CD4-positive, alpha-beta T cell treated with Interleukin-6 at 100 ng/mL for 8 hours (primary cell): ENCODE results near the gene KCNJ12.
"Not testable (repeated sequence)": the region's sequence is repeated elsewhere in the genome, so short reads cannot be mapped to it uniquely, and the experiment has no call there.

Source experiments
- DNase-seq: peaks from one replicate; pipeline ENCODE4 v3.0.0-alpha.2; 2020; ENCODE audit warnings: mixed read lengths, low spot score

KCNJ12 gene

DNA sequence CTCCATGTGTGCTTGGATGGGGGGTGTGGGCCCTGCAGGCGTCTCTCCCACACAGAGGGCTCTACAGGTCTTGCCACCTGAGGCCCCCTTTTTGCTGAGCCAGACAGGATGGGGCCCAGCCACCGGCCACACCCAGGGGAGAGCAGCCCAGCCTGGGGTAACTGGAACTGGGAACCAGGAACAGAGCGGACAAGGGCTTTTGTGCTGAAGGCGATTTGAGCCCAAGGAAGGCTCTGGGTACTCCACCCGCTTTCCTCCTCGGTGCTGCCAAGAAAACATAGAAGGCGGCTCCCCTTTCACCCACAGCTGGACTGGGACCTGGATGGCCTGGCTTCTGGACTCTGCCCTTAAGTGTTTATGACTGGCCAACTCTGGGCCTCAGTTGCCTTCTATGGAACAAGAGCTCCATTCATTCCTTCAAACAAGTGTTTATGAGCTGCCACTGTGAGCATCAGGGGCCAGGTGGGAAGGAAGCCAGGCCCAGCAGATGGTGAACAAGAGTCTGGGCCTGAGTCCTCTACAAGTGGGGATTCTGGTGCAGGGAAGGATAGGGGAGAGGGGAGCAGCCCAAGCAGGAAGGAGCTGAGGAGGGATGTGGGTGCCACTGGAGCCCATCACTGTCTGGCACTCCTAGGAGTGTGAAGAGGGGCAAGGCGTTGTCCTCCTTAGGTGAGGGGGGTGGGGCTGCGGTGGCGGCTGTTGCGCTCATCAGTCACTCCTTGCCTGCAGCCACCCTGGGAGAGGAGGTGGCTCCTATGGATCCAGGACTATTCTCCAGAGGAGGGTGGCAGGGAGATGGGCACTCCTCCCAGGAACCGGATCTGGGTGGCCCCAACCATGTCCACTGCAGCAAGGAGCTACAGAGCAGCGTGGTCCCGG, 46.4 kb downstream of the KCNJ12 start:
- DNase-seq = not testable (repeated sequence)

DNA sequence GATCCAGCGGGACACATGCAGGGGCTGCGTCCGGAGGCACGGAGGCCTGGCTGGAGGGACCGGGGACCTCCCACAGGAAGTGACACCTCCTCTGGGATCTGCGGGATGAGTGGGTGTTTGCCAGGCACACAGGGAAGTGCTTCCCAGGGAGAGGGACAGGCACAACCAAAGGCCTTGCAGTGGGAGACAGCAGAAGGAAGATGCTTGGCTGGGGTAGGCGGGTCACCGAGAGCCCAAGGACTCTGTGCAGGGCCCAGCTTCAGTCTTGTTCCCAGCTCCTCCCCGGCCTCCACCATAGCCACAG, 47.0 kb downstream of the KCNJ12 start:
- DNase-seq = not testable (repeated sequence)

DNA sequence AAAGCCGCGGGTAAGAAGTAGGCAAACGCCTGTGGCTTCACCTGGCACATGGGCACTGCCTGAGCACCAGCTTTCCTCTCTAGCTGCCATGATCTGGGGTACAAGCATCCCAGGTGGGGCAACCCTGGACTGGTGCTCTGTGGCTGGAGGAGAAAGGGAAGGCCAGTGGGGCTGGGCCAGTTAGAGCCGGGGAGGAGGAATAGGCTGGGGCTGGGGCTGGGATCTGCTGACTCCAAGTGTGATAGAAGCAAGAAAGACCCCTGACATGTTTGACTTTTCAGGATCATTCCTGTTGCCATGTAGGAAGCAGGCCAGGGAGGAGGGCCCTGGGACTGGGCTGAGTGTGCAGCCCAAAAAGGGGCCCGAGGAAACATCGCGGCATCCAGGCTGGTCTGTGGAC, 48.5 kb downstream of the KCNJ12 start:
- DNase-seq = not testable (repeated sequence)

DNA sequence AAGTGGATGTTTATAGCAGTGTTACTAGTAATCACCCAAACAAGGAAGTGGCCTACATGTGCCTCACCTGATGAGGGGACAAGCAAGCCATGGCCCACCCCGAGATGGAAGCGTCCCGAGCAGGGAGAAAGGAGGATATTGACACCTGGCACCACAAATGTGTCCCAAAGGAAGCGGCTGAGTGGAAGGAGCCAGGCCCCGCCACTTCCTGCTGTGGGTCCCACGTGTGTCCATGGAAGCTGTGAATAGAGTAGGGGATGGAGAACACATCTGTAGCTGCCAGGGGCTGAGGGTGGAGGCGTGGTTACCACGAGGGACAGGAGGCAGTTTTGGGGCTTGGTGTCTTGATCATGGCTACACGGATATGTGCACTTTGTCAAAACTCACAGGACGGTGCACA, 49.2 kb downstream of the KCNJ12 start:
- no peak for DNase-seq

DNA sequence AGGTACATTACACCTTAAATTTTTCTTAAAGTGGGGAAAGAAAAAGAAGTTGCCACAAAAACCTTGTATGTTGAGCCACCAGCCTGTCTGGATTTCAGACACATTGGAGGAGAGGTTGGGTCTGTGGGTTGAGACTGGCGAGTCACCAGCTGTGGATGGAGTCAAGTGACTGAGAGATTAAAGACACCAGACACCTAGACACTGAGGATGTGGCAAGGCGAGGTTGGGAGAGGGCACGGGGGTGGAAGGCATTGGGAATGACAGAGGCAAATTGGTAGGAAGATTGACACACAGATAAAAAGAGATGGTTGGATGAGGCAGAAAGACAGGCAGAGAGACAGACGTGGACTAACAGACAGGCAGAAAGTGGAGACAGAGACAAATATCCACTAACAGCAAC, 49.6 kb downstream of the KCNJ12 start:
- DNase-seq = no peak

DNA sequence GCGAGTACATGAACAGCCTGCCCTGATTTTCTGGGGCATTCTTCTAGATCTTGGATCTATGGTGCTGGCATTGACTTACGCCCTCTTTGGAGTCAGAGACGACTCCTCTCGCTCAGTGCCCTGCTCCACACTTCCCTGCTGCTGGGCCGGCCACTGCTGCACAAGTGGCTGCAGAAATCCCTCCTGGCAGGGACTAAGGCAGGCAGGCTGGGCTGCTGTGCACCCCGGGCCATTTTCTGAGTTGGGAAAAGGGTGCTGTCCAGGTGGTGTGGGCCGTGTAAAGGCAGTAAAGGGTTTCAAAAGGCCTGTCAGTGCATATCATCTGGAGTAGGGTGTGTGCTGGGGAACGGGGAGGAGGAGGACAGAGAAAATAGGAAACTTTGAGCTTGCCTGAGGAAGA, 50.1 kb downstream of the KCNJ12 start:
- DNase-seq = not testable (repeated sequence)

DNA sequence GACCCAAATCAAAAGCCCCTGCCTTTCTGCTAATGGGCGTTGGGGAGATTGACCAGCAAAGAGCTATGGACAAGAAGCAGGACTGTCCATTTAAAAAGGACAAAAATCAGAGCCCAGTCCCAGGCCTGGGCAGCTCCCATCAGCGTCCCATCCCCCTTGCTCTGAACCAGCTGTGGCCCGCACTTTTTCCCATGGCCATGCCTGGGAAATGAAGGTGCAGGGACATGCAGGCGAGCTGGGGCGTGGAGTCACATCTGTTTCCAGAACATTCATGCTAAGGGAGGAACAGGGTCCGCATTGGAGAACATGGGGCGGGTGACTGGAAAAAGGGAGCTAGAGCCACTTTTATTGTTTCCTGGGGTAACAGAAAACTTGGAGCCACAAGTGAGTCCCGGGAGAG, 50.7 kb downstream of the KCNJ12 start:
- DNase-seq = not testable (repeated sequence)

DNA sequence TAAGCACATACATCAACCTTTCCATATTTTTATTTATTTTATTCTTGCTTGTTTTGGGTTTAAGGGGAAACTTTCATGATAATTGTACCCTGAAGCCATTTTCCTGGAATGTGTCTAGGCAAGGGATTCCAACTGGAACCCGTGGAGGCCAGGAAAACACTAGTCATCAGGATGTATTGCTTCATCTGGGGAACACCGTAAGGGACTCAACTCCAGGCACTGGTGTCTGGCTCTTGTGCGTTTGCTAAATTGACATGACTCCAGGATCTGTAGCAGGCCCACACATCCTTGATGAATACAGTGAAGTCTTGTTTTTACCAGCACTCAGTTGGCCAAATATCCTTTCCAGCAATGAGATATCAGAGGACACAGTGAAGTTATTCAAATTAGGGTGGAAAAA, 51.6 kb downstream of the KCNJ12 start:
- DNase-seq = not testable (repeated sequence)

DNA sequence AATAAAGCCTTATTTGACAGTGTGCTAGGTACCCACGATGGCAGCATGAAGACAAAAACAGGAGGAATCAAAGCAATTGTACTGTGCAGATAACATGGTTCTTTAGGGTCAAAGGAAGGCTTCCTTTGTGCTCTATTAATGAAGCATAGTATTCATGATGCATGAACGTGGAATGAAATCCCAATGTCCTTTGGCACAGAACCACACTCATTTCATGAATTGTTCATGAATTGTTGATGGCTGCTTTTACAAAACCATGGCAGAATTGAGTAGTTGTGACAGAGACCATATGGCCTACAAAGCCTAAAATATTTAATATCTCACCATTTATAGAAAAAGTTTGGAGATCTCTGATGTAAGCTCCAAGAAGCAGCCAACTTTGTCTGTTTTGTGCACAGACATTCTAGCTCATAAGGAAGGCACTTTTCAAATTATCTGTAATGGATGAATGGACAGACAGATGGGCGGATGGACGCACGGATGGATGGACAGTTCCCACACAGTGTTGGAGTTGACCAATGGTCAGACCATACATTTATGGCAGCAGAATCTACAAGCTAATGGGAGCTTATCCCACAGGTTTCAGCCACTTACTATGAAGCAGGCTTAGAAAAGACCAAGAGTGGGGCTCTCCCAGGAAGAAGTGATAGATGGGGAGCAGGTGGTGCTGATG, 52.7 kb downstream of the KCNJ12 start:
- not testable (repeated sequence) for DNase-seq

DNA sequence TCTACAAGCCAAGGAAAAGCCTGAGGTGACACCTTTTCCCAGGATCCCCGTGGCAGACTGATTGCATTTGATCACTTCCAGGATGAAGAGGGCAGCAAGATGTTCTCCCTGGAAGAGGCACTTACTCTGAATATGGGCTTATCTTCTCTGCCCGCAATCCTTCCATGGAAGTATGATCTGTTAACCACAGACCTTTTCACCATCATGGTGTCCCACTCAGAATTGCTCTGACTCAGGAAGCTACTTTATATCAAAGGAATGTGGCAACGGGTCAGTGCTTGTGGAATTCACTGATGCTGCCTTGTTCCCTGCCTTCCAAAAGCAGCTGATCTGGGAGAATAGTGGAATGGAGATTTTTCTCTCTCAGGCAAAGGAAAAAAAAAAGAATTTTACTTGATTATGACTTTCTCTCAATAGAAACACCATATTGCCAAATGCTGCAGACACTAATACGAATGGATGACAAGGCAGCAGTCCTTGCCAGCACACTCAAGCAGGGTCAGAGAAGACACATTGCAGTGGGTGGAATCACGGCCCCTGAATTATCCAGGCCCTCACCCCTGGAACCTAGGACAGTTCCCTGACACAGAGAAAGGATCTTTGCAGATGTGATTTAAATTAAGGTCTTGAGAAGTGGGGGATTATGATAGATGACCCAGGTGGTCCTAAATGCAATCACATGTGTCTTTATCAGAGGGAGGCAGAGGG, 53.9 kb downstream of the KCNJ12 start:
- not testable (repeated sequence) for DNase-seq

DNA sequence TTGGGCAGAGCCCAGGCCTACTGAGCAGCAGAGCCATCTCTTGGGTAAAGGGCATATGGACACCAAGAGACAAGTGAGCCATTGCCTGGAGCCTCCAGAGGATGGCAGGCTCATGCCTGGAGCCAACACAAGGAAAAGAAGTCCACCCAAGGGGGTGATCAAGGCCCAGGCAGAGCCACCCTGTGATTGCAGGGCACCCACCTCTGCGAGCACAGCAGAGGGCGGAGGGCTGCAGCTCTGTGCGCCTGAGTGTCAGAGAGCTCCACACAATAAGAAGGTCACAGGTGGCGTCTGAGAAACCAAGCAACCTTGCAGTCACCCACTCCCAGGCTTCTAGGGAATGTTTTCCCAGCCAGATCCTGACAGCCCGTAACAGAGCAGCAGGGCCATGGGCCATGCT, 57.8 kb downstream of the KCNJ12 start:
- DNase-seq = not testable (repeated sequence)

DNA sequence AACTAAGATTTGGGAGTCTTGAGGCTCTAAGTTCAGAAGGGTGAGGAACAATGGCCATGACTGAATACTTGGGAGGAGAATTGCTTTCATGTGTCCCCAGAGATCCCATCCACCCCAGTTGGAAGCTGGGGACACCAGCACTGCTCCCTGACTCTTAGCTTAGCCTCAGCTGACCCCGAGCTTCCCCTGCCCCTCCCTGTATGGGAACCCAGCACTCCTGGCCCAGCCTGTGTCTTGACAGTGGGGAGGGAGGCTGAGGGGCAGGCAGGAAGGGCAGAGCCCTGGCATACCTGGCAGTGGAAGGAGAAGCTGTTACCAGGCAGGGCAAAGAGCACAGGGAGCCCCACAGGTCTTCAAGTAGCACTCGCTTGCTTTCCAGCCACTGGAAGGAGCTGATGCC, 58.8 kb downstream of the KCNJ12 start:
- not testable (repeated sequence) for DNase-seq

DNA sequence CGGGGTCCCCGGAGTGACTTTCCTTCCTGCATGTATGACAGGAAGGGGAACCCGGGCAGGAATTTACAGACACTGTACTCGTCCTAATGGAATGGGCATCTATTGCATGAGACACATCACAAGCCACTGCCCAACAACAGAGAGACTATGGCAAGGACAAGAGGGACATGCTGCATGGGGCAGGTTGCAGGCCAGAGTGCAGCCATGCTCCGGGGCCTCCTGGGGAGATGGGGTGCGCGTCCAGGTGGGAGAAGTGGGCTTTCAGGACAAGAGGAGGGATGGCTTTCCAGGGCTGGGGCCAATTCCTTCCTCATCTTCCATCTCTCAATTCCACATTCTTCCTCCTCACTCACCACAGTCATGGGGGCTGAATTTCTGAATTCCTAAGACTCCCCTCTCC, 60.3 kb downstream of the KCNJ12 start:
- not testable (repeated sequence) for DNase-seq

DNA sequence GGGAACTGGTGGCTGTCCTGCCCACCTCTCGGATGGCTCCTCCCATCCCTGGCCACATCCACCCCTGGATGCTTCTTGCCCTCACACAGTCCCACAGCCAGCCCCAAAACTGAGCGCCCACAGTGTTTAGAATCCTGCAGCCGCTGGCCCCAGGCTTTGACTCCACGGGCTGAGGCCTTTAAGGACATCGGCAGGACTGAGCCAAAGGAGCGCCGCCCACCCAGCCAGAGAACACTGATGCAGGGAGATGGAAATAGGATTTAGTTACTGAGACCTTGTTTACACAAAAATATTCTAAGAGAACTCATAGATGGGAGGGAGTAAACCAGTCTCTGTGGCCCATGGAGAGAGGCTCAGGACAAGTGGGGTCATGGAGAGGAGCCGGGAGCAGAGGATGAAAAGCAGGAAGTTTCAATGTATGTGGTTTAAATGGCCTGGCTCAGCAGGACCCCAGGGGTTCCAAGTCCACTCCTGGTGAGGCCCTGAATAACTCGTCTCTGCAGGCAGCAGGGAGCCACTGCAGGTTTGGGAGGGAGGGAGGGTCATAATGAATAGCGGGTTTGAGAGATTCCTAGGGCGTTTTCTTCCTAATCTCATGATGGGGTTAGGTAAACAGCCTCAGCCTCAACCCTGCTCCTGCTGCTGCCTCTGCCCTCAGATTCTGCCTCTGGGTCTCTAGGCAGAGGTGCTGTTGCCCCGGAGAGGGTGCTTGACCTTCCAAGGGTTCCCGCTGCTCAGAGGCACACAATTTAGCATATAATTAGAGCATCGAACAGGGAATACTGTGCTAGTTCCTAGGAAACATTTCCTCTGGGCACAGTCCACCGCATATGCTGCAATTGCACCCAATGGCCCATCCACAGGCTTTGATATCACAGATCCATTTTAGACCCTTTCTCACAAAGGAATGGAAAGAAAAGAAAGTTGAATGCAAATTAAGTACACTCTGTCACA, 61.0 kb downstream of the KCNJ12 start:
- not testable (repeated sequence) for DNase-seq

DNA sequence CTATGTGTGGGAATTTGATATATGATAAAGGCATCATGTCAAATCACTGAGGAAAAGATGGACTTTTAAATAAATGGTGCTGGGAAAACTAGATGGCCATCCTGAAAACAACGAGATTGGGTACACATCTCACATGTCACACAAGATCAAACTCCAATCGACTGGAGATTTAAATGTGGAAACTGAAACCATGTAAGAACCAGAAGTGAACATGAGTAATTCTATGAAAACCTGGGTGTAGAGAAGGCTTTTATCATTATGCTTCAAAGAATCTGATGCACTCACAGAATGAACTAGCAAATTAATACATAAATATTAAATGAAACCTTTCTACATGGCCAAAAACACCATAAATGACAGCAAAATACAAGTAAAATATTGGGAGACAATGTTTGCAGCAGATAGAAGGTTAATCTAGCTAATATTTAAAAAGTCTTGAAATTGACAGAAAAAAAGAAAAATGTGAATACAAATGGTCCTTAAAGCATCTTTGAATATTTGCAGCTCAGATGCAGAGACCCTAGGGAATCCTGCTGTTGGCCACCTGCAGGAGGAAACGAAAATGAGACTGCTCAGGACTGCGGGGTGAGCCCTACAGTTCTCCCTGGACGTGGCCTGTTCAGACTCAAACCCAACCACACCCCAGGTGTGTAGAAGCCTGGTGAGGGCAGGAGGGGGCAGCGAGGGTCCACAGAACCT, 62.3 kb downstream of the KCNJ12 start:
- DNase-seq = not testable (repeated sequence)

DNA sequence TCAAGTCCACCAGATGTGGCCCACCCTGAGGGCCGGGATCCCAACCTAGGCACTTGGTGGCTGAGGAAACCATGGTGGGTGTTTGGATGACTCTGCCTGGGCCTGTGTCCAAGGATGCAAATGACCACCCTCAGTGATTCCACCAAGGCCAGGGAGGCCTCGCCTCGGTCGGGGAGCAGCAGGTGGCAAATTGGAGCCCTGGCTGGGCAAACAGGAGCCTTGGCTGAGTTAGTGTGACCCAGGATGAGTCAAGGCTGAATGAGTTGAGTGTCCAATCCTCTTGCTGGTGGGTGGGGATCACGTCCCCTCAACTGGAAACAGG, 62.8 kb downstream of the KCNJ12 start:
- DNase-seq = not testable (repeated sequence)

DNA sequence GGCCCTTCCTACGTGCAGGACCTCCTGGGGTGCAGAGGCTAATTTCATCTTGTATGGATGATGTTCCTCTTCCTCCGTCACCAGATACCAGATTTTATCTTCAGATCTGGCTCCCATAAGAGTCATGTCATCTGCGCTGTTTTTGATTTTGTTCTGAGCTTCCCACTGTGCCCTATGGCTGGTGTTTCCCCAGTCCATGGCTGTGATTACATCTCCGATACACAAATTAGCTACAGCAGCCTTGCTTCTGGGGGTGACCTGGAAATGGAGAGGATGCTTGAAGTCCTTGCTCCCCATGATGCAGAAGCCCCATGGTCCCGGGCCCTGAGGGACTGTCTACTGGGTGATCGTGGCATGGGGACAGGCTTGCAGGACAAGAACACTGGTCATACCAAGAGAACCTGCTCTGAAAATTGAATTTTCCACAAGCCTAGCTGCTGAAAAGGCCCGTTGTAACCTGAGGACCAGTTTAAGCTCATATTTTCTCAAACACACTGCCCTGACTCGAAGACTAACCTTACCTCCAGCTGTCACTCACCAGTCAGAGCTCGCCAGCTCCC, 69.0 kb downstream of the KCNJ12 start:
- DNase-seq = no peak

DNA sequence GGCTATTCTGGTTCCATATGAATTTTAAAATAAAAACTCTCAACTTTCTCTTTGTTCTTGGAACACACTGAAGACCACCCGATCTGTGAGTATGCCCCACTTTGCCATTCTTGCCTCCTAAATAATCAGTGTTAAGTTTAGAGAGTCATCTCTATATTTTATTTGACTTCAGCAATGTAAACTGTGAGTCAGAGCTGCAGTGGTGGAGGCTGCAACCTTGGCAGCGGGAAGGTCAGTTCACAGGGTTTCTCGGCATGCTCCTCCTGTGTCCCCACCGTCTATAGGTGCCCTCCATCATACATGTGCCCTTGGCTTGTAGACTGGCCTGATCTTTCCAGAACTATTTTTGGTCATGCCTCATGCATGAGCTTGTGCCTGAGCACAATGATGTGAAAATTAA, 71.4 kb downstream of the KCNJ12 start:
- not testable (repeated sequence) for DNase-seq

DNA sequence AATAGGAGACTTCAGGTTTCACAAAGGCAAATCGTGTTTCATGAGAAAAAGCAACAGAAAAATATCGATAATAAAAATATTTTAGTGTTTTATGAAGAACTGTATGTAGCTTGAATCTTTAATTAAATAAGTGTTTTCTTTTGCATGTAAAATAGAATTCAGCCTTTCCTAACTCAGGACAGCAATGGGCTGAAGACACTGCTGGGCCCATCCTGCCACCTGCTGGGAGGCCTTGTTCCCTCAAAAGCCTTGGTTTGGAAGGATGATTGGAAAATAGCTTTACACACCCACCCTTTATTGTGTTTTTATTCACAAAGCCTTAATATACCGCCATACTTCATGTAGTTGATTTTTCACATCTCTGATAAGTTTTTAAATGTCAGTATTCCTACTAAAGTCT, 73.7 kb downstream of the KCNJ12 start:
- DNase-seq = not testable (repeated sequence)

DNA sequence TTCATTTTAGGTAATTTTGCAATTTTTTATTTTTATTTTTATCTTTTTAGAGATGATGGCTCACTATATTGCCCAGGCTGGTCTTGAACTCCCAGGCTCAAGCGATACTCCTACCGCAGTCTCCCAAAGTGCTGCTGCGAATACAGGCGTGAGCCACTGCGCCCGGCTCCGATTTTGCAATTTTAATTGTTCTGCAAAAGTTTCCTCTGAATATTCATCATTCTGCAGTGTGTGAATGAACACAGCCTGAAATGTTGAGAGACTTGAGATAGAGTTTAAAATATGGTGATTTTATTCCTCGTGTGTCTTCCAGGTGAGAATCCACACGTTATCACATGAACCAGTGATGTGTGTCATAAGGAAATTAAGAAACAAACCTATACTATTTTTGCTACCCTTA, 75.8 kb downstream of the KCNJ12 start:
- no peak for DNase-seq
